Hematopoietic multipotent progenitor cell treated with erythropoietin and hydrocortisone succinate and interleukin-3 and kit ligand, for 8 days (in vitro differentiated cells): ENCODE measurements around the gene PGS1.
A peak's percentile ranks its signal among the peaks of the same experiment; 100 is the strongest.

ENCODE experiments used
- DNase-seq: peaks from one replicate; pipeline ENCODE4 v3.0.0-alpha.2; 2015

Gene PGS1

GRCh38 chr17:78346605-78347250, 31.7 kb upstream of the PGS1 start:
- no peak for DNase-seq

- DNase-seq, result no peak
Measured at GRCh38 chr17:78347453-78347852, 31.0 kb upstream of the PGS1 start.

- DNase-seq, result no peak
Measured at GRCh38 chr17:78348055-78348770, 30.2 kb upstream of the PGS1 start.

- DNase-seq, result no peak
Measured at GRCh38 chr17:78349891-78350642, 28.4 kb upstream of the PGS1 start.

GRCh38 chr17:78351449-78352006, 26.9 kb upstream of the PGS1 start:
- DNase-seq, result no peak

GRCh38 chr17:78353834-78354233, 24.6 kb upstream of the PGS1 start:
- no peak for DNase-seq

- DNase-seq, result no peak
Measured at GRCh38 chr17:78355045-78355641, 23.3 kb upstream of the PGS1 start.

GRCh38 chr17:78355701-78356100, 22.7 kb upstream of the PGS1 start:
- DNase-seq, result no peak

GRCh38 chr17:78356101-78356713, 22.2 kb upstream of the PGS1 start:
- peak; percentile 33 for DNase-seq

- DNase-seq, result no peak
Measured at GRCh38 chr17:78357177-78357586, 21.3 kb upstream of the PGS1 start.

GRCh38 chr17:78357672-78358537, 20.5 kb upstream of the PGS1 start:
- DNase-seq, result no peak

GRCh38 chr17:78358538-78359320, 19.7 kb upstream of the PGS1 start:
- no peak for DNase-seq

- DNase-seq, result no peak
Measured at GRCh38 chr17:78359321-78359996, 19.0 kb upstream of the PGS1 start.

GRCh38 chr17:78359997-78360370, 18.5 kb upstream of the PGS1 start, which contains the start of gene SOCS3:
TSS of gene SOCS3 (minus strand) at chr17:78360077. CDS start at chr17:78359095, 982 bp downstream.
- peak; percentile 96 for DNase-seq

GRCh38 chr17:78360371-78361224, 17.9 kb upstream of the PGS1 start:
- peak; percentile 80 for DNase-seq

GRCh38 chr17:78361225-78361701, 17.2 kb upstream of the PGS1 start:
- no peak for DNase-seq

- DNase-seq, result no peak
Measured at GRCh38 chr17:78362232-78362631, 16.2 kb upstream of the PGS1 start.

- DNase-seq, result no peak
Measured at GRCh38 chr17:78362671-78363070, 15.8 kb upstream of the PGS1 start.
